HG02884 (cell line): Measurements from ENCODE around the gene BARX1.
"Not testable (repeated sequence)": the region's sequence is repeated elsewhere in the genome, so short reads cannot be mapped to it uniquely, and the experiment has no call there.

Experiments
- ATAC-seq: cut with Tn5 transposase; IDR thresholded peaks from one replicate; pipeline ENCODE4 v1.9.1; 2021; ENCODE audit warnings: mild to moderate bottlenecking, moderate library complexity; ENCODE audit not compliant: unreplicated experiment

BARX1 gene

DNA sequence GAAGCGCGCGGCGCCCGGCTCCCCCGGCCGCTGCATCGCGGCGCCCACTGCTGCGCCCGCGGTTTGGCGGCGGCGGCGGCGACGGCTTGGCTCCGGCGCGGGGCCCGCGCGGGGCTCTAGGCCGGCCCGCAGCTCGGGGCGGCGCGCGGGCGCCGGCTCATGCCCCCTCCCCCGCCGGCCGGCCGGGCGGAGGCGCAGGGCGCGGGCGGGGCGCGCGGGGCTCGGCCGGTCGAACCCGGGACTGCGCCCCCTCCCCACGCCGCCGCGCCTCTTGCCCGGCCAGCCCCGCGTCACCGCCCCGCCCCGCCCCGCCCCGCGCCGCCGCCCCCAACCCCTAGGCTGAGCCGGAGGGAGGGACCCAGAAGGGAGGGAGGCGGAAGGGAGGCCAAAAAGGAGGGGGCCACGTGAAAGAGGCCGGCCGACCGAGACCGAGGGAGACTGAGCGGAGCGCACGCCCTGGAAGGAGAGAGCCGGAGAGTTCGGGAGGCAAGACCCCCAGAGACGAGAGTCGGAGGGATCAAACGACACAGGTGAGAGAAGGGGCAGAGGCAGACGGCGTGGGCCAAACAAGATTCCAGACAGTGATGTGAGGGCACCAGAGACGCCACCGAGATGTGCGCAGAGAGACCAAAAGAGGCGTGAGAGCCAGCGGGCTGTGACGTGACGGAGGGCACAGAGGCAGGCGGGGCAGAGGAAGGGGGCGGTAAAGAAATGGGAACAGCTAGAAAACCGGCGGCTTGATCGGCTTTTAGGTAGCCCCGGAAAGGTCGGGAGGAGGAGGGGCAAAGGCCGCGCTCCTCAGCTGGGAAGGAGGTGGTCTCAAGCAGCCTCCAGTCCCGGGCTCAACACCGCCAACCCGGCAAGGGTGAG is at the start of gene BARX1:
TSS of gene BARX1 (minus strand) at position 245 of the 870 bp plus-strand sequence. CDS start at position 36, 209 bp downstream.
- no peak for ATAC-seq

- no peak for ATAC-seq
Measured at GRCh38 chr9:94002316-94003140, 47.4 kb upstream of the BARX1 start.

DNA sequence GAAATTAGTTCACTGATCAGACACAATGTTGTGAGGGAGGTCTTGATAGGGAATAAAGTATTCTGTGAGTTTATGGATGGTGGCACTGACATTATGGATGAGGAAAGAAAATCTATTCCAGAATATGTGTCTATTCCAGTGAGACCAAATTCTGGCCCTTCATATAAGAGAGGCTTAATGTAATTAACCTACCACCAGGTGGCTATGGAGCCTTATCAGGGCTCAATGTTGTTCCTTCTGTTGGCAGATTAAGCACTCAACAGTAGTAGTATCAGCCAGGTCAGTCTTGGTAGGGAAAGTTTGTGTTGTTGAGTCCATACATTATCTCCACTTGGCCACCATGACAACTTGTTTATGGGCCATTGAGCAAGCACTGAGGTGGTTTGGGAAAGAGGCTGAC is 41.7 kb upstream of the BARX1 start:
- ATAC-seq: no peak

DNA sequence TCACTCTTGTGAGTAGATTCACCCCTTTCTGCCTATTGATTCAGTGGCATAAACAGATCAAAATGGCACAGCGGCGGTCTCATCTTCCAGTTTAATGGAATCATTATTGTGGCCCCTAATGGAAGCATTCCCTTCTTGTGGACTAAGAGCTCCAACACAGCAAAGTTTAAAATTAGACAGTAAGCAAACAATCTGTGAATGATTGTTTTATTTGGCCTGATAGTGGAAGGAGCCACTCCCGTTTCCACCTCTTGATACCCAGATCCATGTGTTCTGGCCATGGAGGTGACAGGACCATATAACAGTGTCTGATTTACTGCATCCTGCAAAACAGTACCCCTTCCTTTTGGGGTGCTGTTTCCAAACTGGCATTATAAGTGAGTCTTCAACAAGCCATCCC is 41.2 kb upstream of the BARX1 start:
- no peak for ATAC-seq

- no peak for ATAC-seq
Measured at GRCh38 chr9:93994545-93994944, 39.4 kb upstream of the BARX1 start.

- no peak for ATAC-seq
Measured at GRCh38 chr9:93994132-93994531, 39.0 kb upstream of the BARX1 start.

GRCh38 chr9:93992830-93993229 is 37.7 kb upstream of the BARX1 start:
- ATAC-seq: no peak

DNA sequence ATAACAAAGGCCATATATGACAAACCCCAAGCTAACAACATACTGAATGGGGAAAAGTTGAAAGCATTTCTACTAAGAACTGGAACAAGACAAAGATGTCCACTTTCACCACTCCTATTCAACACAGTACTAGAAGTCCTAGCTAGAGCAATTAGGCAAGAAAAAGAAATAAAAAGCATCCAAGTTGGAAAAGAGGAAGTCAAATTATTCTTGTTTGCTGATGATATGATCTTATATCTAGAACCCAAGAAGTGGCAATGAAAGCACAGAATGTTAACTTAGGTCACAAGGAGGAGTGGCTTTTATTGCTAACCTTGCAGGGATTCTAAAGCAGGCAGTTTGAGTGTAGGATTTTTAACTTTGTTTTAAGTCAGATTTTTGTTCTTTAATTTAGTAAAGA is 35.3 kb upstream of the BARX1 start:
- ATAC-seq: no peak

DNA sequence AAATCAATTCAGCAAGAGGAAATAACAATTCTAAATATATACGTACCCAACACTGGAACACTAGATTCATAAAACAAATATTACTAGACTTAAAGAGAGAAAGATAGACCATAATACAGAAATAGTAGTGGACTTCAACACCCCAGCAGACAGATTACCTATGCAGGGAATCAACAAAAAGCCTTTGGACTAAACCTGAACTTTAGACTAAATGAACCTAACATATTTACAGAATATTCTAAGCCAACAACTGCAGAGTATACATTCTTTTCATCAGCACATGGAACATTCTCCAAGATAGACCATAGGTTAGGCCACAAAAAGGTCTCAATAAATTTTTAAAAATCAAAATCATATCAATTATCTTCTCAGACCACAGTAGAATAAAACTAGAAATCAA is 32.9 kb upstream of the BARX1 start:
- ATAC-seq: no peak

DNA sequence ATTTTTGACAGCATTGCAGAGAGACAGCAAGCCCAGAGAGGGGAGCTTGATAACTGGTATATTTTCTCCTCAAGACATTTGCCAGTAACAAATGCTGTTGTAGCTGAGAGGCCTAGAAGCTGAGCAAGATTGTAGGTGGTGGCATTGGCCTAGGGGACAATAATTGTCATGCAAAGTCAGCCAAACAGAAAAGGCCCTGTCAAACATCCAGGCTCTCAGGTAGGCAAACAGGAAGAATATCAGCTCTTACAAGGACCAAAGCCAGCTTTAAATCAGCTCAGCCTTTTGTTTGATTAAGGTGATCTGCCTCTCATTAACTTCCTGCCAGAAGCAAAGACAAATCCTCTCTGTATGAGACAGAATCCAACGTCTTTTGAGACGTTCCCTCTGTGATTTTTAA is 29.7 kb upstream of the BARX1 start:
- ATAC-seq: no peak

DNA sequence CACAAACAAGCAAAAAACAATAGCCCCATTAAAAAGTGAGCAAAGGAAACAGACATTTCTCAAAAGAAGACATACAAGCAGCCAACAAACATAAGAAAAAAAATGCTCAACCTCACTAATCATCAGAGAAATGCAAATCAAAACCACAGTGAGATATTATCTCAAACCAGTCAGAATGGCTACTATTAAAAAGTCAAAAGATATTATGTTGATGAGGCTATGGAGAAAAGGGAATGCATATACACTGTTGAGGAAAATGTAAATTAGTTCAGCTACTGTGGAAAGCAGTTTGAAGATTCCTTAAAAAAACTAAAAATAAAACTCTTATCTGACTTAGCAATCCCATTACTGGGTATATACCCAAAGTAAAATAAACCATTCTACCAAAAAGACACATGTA is 28.7 kb upstream of the BARX1 start:
- no peak for ATAC-seq

GRCh38 chr9:93979721-93980120 is 24.6 kb upstream of the BARX1 start:
- ATAC-seq: no peak

DNA sequence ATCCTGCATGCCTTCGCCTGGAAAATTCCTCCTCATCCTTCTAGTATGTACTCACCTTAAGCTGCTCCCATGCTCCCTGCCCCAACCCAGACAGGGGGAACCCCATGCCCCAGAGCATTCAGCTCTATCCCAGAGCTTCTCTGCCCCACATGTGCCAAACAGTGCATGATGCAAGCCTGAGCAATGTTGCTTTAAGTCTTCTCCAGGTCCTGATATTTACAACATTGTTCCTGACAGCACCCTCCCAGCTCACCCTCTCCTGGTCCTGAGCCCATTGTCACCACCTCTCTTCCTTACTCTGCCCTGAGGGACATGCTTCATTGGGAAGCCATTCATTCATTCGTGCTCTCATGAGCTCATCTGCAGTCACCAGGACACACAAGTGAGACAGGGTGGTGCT is 23.4 kb upstream of the BARX1 start:
- ATAC-seq: no peak

DNA sequence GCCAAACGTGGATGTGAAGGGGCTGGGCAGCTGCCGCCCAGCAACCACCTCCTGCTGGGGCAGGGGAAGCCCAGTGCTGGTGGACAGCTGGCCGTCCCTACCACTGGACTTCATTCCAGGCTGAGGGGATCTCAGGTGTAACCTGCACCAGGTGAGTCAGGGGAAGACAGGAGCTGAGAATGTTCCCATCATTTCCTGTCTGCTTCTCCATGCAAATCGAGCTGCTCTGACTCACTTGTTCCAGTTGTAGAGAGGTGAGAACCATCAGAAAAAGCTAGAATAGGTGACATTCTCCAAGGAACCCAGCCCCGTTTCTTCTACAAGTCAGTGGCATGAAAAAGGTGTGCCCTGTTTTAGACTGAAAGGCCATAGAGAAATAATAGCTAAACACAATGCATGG is 21.8 kb upstream of the BARX1 start:
- ATAC-seq: no peak

DNA sequence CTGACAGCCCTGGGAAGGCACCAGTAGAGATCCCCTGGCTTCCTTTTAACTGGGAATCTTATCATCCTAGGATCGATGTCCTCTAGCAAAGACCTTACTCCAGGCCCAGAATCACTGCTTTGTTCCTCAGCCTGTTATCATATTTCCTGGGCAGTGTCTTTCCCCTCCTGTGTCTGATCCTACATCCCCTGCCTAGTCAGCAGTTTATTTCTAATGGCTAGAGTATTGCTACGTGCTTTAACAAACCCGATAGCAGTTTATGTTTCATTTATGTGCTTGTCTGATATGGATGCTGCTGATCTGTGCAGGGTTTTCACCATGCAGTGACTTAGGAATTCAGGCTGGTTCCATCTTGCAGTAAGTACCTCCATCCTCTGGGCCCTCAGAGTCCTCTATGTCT is 20.9 kb upstream of the BARX1 start:
- ATAC-seq: no peak

GRCh38 chr9:93975262-93975661 is 20.1 kb upstream of the BARX1 start:
- no peak for ATAC-seq

DNA sequence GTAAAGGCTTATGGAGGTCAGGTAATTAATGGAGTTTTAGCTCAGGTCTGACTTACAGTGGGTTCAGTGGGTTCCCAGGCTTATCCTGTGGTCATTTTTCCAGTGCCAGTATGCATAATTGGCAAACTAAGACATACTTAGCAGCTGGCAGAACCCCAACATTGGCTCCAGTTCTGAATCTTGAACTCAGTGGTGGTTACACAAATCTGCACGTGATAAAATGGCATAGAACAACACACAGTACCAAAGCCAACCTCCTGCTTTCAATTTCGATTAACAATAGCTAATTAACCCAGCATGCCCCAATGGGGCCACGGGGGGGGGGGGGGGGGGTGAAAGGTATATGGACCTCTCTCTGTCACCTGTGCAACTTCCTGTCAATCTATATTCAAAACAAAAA is 19.0 kb upstream of the BARX1 start:
- ATAC-seq: no peak

- ATAC-seq: not testable (repeated sequence)
Measured at GRCh38 chr9:93972655-93973054, 17.5 kb upstream of the BARX1 start.

GRCh38 chr9:93969328-93969661 is 14.1 kb upstream of the BARX1 start:
- no peak for ATAC-seq

DNA sequence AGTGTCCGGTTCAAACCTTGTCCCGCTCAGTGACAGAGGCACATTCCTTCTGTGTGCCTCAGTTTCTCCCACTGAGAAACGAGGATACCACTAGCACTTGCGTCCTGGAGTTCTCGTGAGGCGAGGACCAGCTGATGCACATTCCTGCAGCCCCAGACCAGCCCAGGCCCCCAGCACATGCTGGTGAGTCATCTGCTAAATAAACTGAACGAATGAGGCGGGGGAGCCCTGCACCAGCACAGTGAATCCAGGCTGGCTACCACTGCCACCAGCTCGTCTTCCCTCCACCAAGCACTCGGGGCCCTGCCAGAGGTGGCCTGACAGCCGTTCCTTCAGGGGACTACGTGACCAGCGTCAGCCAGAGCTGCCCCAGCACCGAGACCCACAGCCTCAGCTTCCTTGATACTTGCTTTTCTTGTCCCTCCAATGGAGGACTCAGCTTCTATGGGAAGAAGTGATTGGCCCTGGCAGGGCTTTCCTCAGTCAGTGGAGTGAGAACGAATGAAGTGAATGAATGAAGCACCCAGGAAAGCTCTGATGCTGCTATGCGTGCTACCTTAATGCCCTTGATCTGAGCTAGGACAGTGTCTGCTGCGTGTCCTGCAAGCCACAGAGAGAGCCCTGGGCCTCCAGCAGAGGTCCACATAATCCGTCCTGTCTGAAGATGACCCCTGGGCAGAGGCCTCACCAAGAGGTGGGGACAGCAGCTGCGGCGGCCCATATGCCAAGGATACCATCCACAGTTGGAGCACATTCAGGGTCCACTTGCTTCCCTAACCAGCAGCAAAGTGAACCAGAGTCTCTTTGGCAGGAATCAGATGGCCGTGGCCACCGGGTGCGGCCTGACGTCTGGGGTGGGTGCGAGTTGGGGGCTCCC is 13.5 kb upstream of the BARX1 start:
- ATAC-seq: no peak
